Testis (tissue), 2 donors: ENCODE measurements around the gene LCN15.

ENCODE experiments used
- POLR2A ChIP-seq: fragments of 450-650 bp; IDR thresholded peaks from one replicate; pipeline ENCODE4 v1.6.1; 2017; ENCODE audit warnings: antibody characterized with exemption, mild to moderate bottlenecking, moderate library complexity
- TF ChIP-seq, protein P1 (sequence below), 3 experiments: fragments of 450-650 bp in 2 of 3; fragments of 200-600 bp in 1 of 3; sonication (generic) in 1 of 3; IDR thresholded peaks; one replicate each; pipeline ENCODE4 v1.5.1; 2016 to 2019; ENCODE audit warnings: antibody characterized with exemption in 3 of 3, mild to moderate bottlenecking in 2 of 3, moderate library complexity in 1 of 3

DNA sequence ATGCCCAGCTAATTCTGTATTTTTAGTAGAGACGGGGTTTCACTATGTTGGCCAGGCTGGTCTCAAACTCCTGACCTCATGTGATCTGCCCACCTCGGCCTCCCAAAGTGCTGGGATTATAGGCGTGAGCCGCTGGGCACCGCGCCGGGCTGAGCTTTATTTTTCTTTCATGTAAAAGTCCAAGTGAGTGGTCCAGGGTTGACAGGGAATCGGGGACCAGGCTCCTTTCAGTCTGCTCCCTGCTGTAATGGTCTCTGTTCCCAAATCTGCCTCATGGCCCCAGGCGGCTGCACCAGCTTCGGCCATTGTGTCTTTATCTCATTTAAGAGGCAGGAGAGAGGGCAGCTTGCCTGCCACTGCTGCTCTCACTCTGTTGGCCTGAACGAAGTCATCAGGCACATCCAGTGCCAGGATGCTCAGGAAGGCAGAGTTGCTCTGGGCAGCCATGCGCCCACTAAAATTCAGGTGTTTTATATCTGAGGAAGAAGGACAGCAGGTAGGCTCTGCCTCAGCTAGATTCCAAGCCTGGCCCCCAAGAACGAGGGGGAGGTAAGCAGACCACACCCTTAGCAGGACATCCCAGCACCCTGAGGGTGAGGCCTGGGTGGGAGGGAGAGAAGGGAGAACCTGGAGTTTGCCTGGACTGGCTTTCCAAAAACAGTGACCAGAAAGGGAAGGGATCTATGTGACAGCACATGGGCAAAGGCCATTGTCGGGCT lies 30.1 kb upstream of the LCN15 start:
- TF ChIP-seq, protein P1, sequence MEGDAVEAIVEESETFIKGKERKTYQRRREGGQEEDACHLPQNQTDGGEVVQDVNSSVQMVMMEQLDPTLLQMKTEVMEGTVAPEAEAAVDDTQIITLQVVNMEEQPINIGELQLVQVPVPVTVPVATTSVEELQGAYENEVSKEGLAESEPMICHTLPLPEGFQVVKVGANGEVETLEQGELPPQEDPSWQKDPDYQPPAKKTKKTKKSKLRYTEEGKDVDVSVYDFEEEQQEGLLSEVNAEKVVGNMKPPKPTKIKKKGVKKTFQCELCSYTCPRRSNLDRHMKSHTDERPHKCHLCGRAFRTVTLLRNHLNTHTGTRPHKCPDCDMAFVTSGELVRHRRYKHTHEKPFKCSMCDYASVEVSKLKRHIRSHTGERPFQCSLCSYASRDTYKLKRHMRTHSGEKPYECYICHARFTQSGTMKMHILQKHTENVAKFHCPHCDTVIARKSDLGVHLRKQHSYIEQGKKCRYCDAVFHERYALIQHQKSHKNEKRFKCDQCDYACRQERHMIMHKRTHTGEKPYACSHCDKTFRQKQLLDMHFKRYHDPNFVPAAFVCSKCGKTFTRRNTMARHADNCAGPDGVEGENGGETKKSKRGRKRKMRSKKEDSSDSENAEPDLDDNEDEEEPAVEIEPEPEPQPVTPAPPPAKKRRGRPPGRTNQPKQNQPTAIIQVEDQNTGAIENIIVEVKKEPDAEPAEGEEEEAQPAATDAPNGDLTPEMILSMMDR (IDR thresholded peaks at IDR 0.05) = no peak
- no peak for TF ChIP-seq POLR2A
